GM12878 (cell line): ENCODE measurements around the gene CELF2. TPM values are rescaled to one million over a fixed set of nuclear protein-coding genes. Genes with fewer than 3 reads are reported as not detected.

ENCODE experiments used
- NFYB ChIP-seq: IDR thresholded peaks from 2 replicates; pipeline ENCODE4 v1.6.1; 2011; ENCODE audit warnings: low read depth, mild to moderate bottlenecking, low read length, improper control_type of control experiment, moderate library complexity; ENCODE audit not compliant: insufficient read depth
- RFX5 ChIP-seq: IDR thresholded peaks from 2 replicates; pipeline ENCODE4 v1.6.1; 2011; ENCODE audit warnings: low read depth, low read length, improper control_type of control experiment
- SREBF2 ChIP-seq: IDR thresholded peaks from 2 replicates; pipeline ENCODE4 v1.6.1; 2012; ENCODE audit warnings: mild to moderate bottlenecking, low read length
- STAT3 ChIP-seq: IDR thresholded peaks from 2 replicates; pipeline ENCODE4 v1.6.1; 2011; ENCODE audit warnings: low read depth, low read length, improper control_type of control experiment
- SUZ12 ChIP-seq: fragments of 200-600 bp; sonication (generic); IDR thresholded peaks from one replicate; pipeline ENCODE4 v1.6.1; 2018; ENCODE audit warnings: antibody characterized with exemption, mild to moderate bottlenecking; ENCODE audit not compliant: unreplicated experiment
- polyA plus RNA-seq, 11 experiments: library from polyadenylated mRNA; depleted of rRNA in 4 of 11; unstranded in 6 of 11; stranded (reverse) in 5 of 11; fragments of >200 nt; fragmentation: Nextera tagmentation in 4 of 11; fragmentation: Illumina TruSeq in 1 of 11; extraction: Ambion mirVana in 4 of 11; extraction: Trizol in 1 of 11; gene quantifications; 1 replicate in 1 of 11; 2 replicates in 10 of 11; pipeline versions ENCODE4 v1.2.1 to v1.2.3, GENCODE V29; 2011 to 2016; ENCODE audit warnings: inconsistent platforms in 2 of 11, missing spikeins in 2 of 11, low read depth in 1 of 11
- total RNA-seq, 4 experiments: library from RNA; depleted of rRNA in 3 of 4; stranded (reverse); fragments of >200 nt in 3 of 4; fragmentation: Illumina TruSeq in 1 of 4; extraction: Trizol in 1 of 4; gene quantifications; 2 replicates each; pipeline versions ENCODE4 v1.2.1 to v1.2.3, GENCODE V29; 2013 to 2021
- TF ChIP-seq, protein P1 (sequence below): IDR thresholded peaks from 2 replicates; pipeline ENCODE4 v1.6.1; 2012; ENCODE audit warnings: improper control_type of control experiment, low read depth, low read length; ENCODE audit not compliant: insufficient replicate concordance
- TF ChIP-seq, protein P2 (sequence below): IDR thresholded peaks from 2 replicates; pipeline ENCODE4 v1.6.1; 2012; ENCODE audit warnings: mild to moderate bottlenecking, low read depth, low read length
- TF ChIP-seq, protein P3 (sequence below): fragments of 450-650 bp; IDR thresholded peaks from 2 replicates; pipeline ENCODE4 v1.6.1; 2014; ENCODE audit warnings: mild to moderate bottlenecking

The CELF2 gene
- total and polyA plus RNA-seq, 10 of the 15 experiments (the other 5 are each of a cell fraction or from before 2014, with no cell fraction given) = 20.8 to 129 (median 86.3) TPM

DNA sequence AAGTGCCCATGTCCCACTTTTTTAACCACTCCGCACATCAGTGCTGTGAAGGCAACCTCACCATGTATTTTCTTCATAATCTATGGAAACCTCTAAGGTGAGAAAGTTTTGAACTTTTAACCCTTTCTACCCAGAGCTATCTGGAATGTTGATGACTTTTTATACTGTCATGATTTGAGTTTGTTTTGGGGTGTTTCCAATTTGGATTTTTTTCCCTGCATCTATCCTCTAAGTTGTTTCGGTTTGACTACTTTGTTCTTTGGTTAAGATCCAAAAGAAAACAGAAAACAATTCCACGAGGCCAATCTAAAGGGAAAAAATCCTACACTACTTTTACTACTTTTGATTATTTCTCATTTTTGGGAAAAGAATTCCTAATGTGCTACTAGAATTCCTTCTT, 314.1 kb downstream of the CELF2 start (continued):
- TF ChIP-seq, protein P1, sequence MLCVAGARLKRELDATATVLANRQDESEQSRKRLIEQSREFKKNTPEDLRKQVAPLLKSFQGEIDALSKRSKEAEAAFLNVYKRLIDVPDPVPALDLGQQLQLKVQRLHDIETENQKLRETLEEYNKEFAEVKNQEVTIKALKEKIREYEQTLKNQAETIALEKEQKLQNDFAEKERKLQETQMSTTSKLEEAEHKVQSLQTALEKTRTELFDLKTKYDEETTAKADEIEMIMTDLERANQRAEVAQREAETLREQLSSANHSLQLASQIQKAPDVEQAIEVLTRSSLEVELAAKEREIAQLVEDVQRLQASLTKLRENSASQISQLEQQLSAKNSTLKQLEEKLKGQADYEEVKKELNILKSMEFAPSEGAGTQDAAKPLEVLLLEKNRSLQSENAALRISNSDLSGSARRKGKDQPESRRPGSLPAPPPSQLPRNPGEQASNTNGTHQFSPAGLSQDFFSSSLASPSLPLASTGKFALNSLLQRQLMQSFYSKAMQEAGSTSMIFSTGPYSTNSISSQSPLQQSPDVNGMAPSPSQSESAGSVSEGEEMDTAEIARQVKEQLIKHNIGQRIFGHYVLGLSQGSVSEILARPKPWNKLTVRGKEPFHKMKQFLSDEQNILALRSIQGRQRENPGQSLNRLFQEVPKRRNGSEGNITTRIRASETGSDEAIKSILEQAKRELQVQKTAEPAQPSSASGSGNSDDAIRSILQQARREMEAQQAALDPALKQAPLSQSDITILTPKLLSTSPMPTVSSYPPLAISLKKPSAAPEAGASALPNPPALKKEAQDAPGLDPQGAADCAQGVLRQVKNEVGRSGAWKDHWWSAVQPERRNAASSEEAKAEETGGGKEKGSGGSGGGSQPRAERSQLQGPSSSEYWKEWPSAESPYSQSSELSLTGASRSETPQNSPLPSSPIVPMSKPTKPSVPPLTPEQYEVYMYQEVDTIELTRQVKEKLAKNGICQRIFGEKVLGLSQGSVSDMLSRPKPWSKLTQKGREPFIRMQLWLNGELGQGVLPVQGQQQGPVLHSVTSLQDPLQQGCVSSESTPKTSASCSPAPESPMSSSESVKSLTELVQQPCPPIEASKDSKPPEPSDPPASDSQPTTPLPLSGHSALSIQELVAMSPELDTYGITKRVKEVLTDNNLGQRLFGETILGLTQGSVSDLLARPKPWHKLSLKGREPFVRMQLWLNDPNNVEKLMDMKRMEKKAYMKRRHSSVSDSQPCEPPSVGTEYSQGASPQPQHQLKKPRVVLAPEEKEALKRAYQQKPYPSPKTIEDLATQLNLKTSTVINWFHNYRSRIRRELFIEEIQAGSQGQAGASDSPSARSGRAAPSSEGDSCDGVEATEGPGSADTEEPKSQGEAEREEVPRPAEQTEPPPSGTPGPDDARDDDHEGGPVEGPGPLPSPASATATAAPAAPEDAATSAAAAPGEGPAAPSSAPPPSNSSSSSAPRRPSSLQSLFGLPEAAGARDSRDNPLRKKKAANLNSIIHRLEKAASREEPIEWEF = no peak
- TF ChIP-seq SUZ12 (no peak), SREBF2 (no peak), RFX5 (no peak), NFYB (no peak), STAT3 (no peak)
- TF ChIP-seq, protein P2, sequence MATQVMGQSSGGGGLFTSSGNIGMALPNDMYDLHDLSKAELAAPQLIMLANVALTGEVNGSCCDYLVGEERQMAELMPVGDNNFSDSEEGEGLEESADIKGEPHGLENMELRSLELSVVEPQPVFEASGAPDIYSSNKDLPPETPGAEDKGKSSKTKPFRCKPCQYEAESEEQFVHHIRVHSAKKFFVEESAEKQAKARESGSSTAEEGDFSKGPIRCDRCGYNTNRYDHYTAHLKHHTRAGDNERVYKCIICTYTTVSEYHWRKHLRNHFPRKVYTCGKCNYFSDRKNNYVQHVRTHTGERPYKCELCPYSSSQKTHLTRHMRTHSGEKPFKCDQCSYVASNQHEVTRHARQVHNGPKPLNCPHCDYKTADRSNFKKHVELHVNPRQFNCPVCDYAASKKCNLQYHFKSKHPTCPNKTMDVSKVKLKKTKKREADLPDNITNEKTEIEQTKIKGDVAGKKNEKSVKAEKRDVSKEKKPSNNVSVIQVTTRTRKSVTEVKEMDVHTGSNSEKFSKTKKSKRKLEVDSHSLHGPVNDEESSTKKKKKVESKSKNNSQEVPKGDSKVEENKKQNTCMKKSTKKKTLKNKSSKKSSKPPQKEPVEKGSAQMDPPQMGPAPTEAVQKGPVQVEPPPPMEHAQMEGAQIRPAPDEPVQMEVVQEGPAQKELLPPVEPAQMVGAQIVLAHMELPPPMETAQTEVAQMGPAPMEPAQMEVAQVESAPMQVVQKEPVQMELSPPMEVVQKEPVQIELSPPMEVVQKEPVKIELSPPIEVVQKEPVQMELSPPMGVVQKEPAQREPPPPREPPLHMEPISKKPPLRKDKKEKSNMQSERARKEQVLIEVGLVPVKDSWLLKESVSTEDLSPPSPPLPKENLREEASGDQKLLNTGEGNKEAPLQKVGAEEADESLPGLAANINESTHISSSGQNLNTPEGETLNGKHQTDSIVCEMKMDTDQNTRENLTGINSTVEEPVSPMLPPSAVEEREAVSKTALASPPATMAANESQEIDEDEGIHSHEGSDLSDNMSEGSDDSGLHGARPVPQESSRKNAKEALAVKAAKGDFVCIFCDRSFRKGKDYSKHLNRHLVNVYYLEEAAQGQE = no peak
- TF ChIP-seq, protein P3, sequence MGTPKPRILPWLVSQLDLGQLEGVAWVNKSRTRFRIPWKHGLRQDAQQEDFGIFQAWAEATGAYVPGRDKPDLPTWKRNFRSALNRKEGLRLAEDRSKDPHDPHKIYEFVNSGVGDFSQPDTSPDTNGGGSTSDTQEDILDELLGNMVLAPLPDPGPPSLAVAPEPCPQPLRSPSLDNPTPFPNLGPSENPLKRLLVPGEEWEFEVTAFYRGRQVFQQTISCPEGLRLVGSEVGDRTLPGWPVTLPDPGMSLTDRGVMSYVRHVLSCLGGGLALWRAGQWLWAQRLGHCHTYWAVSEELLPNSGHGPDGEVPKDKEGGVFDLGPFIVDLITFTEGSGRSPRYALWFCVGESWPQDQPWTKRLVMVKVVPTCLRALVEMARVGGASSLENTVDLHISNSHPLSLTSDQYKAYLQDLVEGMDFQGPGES = no peak
- TF ChIP-seq, all 136 proteins: peak for 0
